ENCODE results near the gene MYMX.
"Not testable (repeated sequence)": the region's sequence is repeated elsewhere in the genome, so short reads cannot be mapped to it uniquely, and the experiment has no call there.

MYMX gene

DNA sequence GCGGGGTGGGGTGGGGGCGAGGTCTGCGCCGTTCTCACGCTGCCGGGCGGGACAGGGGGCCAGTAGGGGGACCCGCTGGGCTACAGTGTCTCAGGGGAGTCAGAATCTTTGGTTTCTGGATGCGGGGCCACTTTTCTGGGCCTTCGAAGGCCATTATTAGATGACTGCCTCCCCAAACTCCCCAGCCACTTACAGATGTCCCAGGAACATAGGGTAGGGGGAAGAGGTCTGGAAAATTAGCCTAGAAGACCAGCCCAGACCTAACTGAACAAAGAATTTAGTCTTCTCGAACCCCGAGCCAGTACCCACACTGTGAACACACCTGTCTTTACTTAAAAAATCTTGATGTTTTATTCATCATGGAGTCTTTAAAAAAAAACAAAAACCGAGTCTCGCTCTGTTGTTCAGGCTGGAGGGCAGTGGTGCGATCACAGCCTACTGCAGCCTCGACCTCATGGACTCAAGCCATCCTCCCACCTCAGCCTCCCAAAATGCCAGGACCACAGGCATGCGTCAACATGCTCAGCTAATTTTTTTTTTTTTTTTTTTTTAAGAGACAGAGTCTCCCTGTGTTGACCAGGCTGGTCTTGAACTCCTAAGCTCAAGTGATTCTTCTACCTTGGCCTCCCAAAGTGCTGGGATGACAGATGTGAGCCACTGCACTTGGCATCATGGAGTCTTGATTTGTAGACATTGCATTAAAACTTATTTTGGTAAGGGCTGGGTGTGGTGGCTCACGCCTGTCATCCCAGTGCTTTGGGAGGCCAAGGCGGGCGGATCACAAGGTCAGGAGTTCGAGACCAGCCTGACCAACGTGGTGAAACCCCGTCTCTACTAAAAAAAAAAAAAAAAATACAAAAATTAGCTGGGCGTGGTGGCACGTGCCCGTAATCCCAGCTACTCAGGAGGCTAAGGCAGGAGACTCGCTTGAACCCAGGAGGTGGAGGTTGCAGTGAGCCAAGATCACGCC is 3.4 kb downstream of the MYMX start:
- no peak for DNase-seq (ENCODE audit: low read depth in 2 of 2)

DNA sequence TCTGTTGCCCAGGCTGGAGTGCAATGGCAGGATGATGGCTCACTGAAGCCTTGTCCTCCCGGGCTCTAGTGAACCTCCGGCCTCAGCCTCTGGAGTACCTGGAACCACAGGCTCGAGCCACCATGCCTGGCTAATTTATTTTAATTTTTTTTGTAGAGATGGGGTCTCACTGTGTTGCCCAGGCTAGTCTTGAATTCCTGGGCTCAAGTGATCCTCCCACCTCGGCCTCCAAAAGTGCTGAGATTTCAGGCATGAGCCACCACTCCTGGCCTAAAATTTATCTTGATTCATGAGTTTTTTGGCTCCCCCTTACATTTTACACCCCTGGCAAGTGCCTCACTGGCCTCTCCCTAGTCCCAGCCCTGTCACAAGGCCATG is 4.2 kb downstream of the MYMX start:
- DNase-seq (ENCODE audit: low read depth in 2 of 2): no peak

DNA sequence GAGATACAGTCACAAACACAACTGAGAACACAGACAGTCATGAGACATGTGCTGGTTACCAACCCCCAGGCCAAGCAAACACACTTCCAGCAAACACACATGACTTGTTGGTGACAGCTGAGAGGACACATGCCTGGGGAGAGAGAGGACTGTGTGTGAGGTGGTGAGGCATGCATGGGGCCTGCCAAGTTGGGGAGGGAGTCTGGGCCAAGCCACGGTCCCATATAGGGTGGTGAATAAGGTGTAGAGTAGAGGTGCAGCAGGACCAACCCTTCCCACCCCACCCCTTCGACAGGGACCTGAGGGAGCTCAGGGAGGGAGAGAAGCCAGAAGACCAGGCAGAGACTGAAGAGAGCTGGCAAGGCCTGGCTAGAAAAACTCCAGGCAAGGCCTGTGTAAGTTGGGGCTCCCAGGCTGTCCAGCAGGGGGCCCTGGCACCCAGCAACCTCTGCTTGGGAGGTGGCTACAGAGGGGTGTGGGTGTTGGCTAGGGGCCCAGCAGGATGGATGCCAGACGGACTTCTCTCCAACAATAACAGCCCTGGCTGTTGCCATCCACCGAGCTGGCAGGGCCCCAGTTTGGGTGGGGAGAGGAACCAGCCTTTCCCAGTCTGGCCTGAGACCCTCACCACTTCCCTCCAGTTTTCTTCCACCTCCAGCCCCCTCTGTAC is 4.7 kb downstream of the MYMX start:
- peak in 1 of 2 donors; percentile 50 for DNase-seq (ENCODE audit: low read depth in 2 of 2)

DNA sequence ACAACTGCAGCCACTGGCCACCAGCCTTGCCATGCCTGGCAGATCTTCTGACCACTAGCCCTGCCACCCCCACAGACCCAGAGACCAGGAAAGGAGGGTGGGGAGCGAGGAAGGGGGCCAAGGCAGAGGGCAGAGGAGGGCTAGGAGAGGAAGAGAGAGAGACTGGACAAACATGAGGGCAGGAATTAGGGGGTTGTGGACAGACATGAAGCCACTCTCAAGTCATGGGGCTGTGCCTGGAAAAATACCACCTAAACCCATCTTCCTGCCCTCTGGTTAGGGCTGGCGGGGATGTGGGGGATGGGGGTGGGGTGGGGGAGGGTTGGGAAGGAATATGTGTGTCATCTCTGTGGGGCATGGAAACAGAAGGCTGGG is 5.2 kb downstream of the MYMX start:
- DNase-seq (ENCODE audit: low read depth in 2 of 2): no peak

DNA sequence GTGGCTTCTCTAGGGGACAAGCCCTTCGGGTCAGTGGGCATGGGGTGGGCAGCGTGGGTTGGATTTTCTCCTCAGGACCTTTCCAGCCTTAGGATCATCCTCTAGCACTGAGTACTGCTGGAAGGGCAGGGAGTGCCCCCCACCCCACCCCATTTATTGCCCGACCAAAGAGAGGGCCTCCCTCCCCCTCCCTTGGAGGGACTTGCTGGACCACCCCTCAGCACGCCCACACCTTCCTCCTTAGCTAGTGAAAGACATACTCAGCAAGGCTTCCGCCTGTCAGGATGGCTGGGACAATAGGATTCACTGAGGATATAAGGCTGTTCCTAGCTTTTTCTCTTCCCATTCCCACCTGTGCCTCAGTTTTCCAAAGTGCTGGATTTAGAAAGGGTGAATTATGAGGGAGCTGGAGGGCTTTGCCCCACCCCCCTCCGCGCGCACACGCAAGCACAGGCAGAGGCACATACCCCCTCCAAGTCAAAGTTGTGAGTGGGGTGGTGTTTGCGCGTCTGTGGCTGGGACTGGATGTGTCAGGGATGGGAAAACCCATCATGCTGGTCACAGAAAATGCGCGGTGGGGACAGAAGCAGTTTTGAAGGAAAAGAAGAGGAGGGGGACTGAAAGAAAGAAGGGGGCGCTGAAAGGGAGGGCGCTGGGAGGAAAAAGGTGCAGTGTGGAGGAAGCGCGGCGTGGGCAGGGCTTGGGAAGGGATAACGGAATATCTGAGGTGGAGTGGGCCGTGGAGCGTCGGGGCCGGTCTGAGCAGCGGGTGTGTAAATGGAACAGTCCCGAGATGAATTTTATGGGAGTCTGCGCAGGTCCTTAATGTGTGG is 6.0 kb downstream of the MYMX start:
- no peak for DNase-seq (ENCODE audit: low read depth in 2 of 2)

DNA sequence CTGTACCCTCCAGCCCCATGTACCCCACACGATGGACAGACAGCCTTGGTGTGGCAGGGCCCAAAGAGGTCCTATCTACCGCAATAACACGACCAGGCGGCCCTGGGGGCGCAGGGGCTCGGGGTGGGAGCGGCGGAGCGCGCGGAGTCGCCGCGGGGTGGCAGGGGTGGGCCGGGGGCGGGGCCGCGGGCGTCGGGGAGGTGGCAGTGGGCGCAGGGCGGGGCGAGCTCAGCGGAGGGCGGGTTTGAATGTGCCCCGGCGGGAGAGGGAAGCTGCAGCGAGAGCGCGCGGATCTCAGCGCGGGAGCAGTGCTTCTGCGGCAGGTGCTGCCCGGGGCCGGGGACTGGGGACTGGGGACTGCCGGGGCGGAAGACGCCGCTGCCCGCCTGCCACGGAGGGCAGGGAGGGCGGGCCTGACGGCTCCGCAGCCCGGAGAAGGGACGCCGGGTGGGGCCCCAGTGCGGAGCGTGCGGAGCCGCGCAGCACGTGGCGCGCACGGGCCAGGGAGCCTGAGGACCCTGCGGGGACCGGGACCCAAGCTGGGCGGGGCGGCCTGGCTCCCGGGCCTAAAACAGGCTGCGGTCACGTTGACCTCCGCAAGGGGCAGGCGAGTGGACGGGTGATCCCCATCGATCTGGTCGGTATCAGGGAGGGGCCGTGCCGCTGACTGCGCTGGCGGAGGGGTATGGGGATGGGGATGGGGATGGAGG is 6.7 kb downstream of the MYMX start, which contains the start of gene SLC29A1:
Gene SLC29A1, plus strand, starts transcription at position 277 of the 710 bp plus-strand sequence. CDS start 3,719 bp downstream, outside the sequence.
- peak; percentile 68 to 74 for DNase-seq (ENCODE audit: low read depth in 2 of 2)

DNA sequence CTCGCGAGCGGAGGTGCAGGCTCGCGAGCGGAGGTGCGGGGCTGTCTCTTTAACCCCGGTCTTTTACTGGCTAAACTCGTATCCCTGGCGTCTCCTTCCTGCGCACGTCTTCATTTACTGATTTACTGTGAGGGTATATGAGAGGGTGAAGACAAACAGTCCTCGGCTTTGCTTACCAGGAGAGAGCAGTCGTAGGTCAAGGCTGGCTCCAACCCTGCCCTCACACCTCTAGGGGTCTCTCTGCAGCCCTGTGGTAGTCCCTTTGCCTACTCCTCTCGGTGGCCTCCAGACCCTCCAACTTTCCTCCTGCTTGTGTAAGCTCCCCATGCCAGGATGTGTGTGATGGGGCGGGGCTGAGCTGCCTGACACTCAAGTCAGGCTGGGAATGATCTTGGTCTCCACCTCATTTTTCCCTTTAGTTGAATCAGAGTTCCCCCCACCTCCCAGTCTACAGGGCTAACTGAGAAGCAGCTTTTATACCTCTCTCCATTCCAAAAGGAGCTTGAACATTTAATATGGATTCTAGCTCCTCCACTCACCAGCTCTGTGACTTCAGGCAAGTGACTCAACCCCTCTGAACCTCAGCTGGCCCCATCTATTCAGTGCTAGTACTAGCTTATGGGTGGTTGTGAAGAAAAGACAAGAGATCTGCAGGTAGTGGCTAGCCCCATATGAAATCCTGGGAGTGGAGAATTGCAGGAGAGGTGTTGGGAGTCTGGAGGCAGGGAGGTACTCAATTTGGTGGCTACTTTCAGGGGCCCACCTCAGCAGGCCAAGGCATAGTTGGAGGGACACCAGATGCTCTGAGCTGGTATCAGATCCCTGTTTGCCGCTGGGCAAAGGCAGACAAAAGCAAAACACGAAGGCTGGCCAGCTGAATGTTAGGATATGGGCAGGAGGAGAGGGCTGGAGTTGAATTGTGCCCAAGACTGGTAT is 7.6 kb downstream of the MYMX start:
- DNase-seq (ENCODE audit: low read depth in 2 of 2): no peak

DNA sequence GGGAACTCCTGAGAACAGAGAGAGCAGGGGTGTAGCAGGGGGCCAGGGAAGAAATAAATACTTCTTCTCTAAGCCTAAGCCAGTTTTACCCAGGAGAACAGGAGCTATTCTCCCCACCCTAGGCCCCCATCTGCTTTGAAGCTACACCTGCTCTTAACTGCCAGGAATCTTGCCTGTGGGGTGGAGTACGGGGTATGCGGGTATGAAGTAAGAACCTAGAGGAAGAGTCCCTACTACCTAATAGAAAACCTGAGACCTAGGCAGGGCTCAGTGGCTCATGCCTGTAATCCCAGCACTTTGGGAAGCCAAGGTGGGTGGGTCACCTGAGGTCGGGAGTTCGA is 8.2 kb downstream of the MYMX start:
- DNase-seq (ENCODE audit: low read depth in 2 of 2): no peak

DNA sequence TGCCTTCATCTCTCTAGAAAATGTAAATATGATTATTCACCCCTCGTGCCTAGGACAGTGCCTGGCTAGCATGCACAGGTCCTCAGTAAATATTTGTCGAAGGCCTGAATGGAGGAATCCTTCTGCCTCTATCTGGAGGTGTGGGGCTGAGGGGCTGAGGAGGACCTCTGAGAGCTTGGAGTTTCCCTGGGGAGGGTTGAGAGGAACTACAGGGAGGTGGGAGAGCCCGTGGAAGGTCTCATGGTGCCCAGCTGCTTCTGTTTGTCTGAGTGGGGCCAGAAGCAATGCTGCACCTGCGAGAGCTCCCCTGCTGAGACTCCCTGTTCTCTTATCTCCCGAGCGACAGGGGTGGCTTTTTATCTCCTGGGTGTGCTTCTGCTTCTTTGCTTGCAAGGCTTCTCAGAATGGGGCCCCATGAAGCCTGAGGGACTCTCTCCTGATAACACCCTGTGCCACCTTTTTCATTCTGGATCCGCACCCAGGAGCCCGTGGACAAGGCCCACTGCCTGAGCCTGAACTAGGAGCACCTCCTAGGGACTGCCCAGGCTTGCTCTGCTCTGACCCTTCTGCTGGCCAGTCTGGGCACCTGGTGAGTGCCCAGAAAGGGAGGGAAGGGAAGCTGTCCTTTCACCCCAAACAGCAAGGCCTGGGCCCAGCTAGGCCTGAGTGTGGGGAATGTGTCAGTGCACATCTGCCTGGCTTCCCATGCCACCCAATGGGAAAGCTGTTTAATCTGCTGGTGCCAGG is 9.0 kb downstream of the MYMX start:
- DNase-seq (ENCODE audit: low read depth in 2 of 2): no peak

DNA sequence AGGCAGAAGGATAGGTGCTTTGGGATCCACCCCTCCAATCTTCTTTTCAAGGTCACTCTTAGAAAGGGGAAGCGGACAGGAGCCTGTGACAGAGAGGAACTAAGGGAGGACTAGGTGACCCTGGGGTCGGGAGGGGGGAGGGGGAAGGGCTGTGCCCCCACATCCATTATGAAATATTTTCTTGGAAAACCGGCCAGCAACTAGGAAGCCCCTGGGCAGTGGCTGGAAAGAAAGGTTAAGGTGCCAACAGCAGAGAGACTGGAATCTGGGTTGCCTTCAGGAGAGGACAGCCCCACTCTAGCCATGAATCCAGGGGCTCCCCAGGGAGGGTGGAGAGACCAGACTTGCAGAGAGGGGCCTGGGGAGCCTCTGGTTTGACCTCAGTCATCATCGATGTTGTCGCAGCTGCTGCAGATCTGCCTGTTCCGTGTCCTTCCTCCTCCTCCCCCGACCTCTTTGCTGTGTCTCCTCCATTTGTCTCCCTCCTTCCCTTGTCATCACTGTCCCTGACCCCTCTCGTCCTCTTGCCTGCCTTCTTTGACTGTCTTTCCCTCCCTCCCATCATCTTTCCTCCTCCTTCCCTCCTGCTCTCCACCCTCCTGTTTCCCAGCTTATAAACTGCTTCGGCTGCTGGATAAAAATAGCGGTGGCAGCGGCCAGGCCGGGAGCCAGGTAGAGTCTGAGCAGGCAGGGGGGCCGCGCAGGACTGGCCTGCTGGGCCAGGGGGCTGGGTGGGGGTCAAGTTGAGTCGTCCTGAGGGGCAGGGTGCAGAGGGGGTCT is 9.8 kb downstream of the MYMX start:
- no peak for DNase-seq (ENCODE audit: low read depth in 2 of 2)

DNA sequence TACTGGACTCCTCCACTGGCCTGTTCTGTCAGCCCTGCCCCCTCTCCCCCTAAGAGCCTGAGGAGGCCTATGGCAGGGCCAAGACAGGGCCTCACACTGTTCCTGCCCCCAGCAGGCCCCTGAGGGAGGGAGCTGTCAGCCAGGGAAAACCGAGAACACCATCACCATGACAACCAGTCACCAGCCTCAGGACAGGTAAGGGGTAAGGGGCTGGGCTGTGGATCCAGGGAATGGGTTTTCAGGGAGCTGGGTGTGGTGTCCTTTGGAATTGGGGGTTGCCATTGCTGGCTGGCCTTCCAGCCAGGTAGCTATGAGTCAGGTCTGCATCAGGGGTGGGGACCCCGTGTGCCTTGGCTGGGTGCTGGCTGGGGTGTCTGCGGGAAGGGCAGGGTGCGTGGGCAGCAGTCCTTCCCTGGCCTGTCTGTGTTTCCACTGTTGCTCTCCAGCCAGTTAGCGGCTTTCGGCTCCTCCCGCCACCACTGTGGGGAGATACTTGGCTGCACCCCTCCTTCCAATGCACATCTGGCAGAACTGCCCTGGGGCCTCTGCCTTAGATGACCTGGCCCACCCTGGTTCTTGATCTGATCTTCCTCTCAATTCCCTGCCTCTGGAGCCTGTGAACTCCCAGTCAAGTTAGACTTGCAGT is 10.5 kb downstream of the MYMX start:
- no peak for DNase-seq (ENCODE audit: low read depth in 2 of 2)

DNA sequence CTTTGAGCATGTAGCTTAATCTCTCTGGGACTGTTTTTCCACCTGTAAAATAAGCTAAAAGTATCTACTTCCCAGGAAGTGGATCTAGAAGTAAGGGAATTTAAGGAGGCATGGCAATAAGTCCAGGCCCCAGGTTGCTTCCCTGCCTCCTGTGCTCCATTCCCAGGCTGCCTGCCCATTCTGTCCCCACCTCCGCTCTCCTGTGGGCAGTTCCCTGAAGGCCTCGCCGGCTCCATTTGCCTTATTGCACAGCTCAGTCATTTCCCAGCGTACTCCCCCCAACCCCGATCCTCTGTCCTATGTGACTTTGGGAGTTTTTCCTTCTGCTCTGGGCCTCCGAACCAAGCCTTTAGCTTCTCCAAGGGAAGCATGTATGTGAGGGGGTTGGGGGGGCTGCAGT is 11.3 kb downstream of the MYMX start:
- no peak for DNase-seq (ENCODE audit: low read depth in 2 of 2)

DNA sequence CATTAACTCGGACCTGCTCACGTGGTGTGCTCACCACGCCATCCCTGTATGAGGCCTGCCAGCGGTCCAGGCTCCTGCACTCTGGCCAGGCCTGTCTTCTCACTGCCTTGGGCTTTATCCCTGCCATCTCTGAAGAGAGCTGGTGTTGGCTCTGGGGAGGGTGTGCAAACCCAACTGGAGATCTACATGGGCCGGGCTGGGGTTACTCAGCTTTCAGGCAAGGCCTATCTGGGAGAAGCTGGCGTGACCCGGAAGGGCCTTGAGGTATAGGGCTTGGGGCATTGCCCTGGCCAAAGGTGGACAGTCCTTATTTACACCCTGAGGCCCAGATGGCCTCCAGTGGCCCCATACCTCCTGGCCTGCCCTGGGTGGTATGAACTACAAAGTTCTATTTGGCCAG is 11.7 kb downstream of the MYMX start:
- DNase-seq (ENCODE audit: low read depth in 2 of 2): no peak

DNA sequence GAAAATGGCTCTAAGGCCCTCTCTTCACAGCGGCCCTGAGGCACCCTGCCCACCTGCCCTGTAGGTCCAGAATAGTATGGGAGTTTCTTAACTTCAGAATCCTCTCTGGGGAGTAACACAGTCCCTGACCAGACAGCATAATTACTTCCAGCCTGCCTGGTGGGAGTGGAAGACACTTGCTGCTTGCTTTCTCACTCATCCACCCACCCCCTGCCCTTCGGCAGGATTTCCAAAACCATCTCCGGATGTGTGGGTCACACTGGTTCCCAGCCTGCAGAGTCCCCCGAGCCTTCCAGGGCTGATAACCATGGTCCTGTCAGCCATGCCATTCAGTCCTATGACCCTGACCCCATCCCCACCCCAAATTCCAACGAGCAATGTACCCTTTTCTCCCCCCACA is 12.1 kb downstream of the MYMX start:
- no peak for DNase-seq (ENCODE audit: low read depth in 2 of 2)

DNA sequence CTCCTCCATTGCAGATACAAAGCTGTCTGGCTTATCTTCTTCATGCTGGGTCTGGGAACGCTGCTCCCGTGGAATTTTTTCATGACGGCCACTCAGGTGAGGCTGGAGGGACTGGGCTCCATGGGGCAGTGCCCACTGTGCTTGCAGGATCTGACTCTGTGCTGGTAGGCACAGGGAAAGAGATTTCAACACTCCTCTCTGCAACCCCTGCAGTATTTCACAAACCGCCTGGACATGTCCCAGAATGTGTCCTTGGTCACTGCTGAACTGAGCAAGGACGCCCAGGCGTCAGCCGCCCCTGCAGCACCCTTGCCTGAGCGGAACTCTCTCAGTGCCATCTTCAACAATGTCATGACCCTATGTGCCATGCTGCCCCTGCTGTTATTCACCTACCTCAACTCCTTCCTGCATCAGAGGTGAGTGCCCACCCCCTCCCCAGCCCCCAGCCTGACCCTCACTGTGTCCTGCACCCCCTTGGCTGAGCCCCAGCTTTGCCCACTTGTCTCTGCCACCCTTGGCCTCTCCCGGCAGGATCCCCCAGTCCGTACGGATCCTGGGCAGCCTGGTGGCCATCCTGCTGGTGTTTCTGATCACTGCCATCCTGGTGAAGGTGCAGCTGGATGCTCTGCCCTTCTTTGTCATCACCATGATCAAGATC is 12.8 kb downstream of the MYMX start:
- DNase-seq (ENCODE audit: low read depth in 2 of 2): no peak

DNA sequence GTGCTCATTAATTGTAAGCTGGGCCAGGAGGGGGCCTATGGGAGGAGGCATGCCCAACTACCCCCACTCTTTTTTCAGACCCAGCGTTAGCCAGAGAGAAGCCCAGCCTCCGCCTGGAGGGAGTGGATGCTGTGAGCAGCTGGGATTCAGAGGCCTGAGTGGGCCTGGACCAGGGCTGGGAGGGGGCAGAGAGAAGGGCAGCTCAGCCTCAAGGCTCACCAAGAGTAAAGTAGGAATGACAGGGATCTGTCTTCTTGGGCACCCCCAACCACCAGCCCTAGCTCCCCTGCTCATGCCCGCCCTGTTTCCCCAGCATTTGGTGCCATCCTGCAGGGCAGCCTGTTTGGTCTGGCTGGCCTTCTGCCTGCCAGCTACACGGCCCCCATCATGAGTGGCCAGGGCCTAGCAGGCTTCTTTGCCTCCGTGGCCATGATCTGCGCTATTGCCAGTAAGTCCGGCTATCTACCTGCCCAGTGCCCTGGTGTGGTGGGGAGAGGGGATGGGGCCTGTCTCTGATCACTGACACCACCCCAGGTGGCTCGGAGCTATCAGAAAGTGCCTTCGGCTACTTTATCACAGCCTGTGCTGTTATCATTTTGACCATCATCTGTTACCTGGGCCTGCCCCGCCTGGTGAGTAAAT is 13.4 kb downstream of the MYMX start:
- DNase-seq (ENCODE audit: low read depth in 2 of 2): no peak

DNA sequence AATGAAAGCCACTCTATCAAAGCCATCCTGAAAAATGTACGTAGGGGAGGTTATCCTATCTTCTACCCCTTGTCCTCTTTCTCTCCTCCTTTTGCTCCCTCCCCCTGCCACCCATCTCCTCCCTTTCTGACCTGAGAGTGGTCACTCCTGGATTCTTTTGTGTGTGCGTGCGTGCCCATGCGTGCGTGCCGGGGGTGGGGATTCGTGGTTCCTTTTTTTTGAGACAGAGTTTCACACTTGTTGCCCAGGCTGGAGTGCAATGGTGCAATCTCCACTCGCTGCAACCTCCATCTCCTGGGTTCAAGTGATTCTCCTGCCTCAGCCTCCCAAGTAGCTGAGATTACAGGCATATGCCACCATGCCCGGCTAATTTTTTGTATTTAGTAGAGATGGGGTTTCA is 14.7 kb downstream of the MYMX start:
- not testable (repeated sequence) for DNase-seq (ENCODE audit: low read depth in 2 of 2)
